GM12865 (cell line): Measurements from ENCODE around the gene PCDHB5.
"Not testable (repeated sequence)": the region's sequence is repeated elsewhere in the genome, so short reads cannot be mapped to it uniquely, and the experiment has no call there.

Experiments
- DNase-seq: peaks from one replicate; pipeline ENCODE4 v3.0.0; 2010; ENCODE audit warnings: low read depth
- H3K4me3 ChIP-seq: 2 replicates; pipeline ENCODE4 v1.5.1; 2011; ENCODE audit warnings: mild to moderate bottlenecking, low read depth, low read length, control low read depth
- CTCF ChIP-seq: IDR thresholded peaks from 2 replicates; pipeline ENCODE4 v1.5.1; 2011; ENCODE audit warnings: low read length, control low read depth, low read depth, inconsistent platforms; ENCODE audit not compliant: insufficient read depth; ENCODE audit errors: missing control alignments

PCDHB5 gene

GRCh38 chr5:141135030-141135717, at the start of gene PCDHB5:
Gene PCDHB5, plus strand, starts transcription at chr5:141135206. Its CDS starts 229 bp downstream, at chr5:141135435.
- no peak within 1 kb of the TSS for H3K4me3 ChIP-seq
- no peak for DNase-seq
- no peak for TF ChIP-seq CTCF

- DNase-seq: no peak
- TF ChIP-seq CTCF: no peak
- H3K4me3 ChIP-seq: no peak within 1 kb of the TSS
These were observed 40.3 kb upstream of the PCDHB5 start, which contains the start of gene PCDHB2 for GRCh38 chr5:141094481-141095262. Gene PCDHB2, plus strand, starts transcription at chr5:141094615. Its CDS starts 176 bp downstream, at chr5:141094791.

- DNase-seq: no peak
- no peak overlapping the region for H3K4me3 ChIP-seq
- no peak for TF ChIP-seq CTCF
These were observed 39.8 kb upstream of the PCDHB5 start for GRCh38 chr5:141095263-141095641.

GRCh38 chr5:141096181-141096580, 38.8 kb upstream of the PCDHB5 start:
- not testable (repeated sequence) for DNase-seq, H3K4me3 ChIP-seq

- not testable (repeated sequence) for DNase-seq, H3K4me3 ChIP-seq
These were observed 38.4 kb upstream of the PCDHB5 start for GRCh38 chr5:141096586-141096985.

GRCh38 chr5:141100243-141100805, 34.7 kb upstream of the PCDHB5 start, which contains the start of gene PCDHB3:
Gene PCDHB3, plus strand, starts transcription at chr5:141100473. Its CDS starts 177 bp downstream, at chr5:141100650.
- DNase-seq: peak; percentile 2
- H3K4me3 ChIP-seq: no peak within 1 kb of the TSS
- no peak for TF ChIP-seq CTCF

GRCh38 chr5:141101059-141101458, 33.9 kb upstream of the PCDHB5 start:
- no peak overlapping the region for H3K4me3 ChIP-seq
- DNase-seq: no peak

GRCh38 chr5:141102070-141102469, 32.9 kb upstream of the PCDHB5 start:
- not testable (repeated sequence) for H3K4me3 ChIP-seq, DNase-seq

More at GRCh38 chr5:141101059-141101458, 33.9 kb upstream of the PCDHB5 start:
- TF ChIP-seq CTCF: no peak

- not testable (repeated sequence) for DNase-seq, H3K4me3 ChIP-seq
These were observed 32.5 kb upstream of the PCDHB5 start for GRCh38 chr5:141102471-141102870.
